Hepatocyte (in vitro differentiated cells): Measurements from ENCODE around the gene MEF2A.

Experiments used
- EZH2 ChIP-seq: fragments of 200-600 bp; sonication (generic); IDR thresholded peaks from 2 replicates; pipeline ENCODE4 v1.6.1; 2016; ENCODE audit warnings: antibody characterized with exemption, mild to moderate bottlenecking, borderline replicate concordance
- EZH2phosphoT487 ChIP-seq: fragments of 200-600 bp; sonication (generic); IDR thresholded peaks from one replicate; pipeline ENCODE4 v1.6.1; 2018; ENCODE audit warnings: antibody characterized with exemption, mild to moderate bottlenecking, low read depth, moderate library complexity; ENCODE audit not compliant: unreplicated experiment, severe bottlenecking
- TF ChIP-seq, protein P1 (sequence below): fragments of 200-600 bp; sonication (generic); IDR thresholded peaks from 2 replicates; pipeline ENCODE4 v1.5.1; 2016; ENCODE audit warnings: antibody characterized with exemption, mild to moderate bottlenecking; ENCODE audit not compliant: poor library complexity

DNA sequence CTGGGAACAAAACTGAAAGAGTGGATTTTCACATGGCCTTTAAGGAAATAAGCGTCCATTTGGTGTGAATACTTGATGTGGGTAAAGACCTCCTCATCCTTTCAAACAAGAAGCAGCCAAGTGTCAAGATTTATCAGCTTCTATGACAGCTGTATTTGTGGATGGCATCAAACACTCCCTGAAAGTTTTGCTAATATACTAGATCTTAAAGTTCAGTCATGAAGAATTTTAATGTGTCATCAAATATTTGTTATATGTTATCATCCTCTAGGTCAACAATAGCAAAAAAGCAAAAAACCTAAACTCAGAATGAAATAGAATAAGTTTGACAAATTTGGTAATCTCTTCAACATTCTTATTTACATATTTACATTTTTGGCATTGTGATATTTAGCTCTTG, 196.5 kb downstream of the MEF2A start:
- TF ChIP-seq EZH2phosphoT487 (no peak), EZH2 (no peak)
- TF ChIP-seq, protein P1, sequence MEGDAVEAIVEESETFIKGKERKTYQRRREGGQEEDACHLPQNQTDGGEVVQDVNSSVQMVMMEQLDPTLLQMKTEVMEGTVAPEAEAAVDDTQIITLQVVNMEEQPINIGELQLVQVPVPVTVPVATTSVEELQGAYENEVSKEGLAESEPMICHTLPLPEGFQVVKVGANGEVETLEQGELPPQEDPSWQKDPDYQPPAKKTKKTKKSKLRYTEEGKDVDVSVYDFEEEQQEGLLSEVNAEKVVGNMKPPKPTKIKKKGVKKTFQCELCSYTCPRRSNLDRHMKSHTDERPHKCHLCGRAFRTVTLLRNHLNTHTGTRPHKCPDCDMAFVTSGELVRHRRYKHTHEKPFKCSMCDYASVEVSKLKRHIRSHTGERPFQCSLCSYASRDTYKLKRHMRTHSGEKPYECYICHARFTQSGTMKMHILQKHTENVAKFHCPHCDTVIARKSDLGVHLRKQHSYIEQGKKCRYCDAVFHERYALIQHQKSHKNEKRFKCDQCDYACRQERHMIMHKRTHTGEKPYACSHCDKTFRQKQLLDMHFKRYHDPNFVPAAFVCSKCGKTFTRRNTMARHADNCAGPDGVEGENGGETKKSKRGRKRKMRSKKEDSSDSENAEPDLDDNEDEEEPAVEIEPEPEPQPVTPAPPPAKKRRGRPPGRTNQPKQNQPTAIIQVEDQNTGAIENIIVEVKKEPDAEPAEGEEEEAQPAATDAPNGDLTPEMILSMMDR = no peak
